Measurements from ENCODE around the gene HSD3B7.
"Not testable (repeated sequence)": the region's sequence is repeated elsewhere in the genome, so short reads cannot be mapped to it uniquely, and the experiment has no call there.

HSD3B7 gene

GRCh38 chr16:30984669-30985400, at the start of gene HSD3B7:
Gene HSD3B7 (plus strand): TSS chr16:30985207. CDS start chr16:30985659, 452 bp downstream.
- no peak for DNase-seq

- DNase-seq, result no peak
Measured at GRCh38 chr16:30937692-30938091, 47.3 kb upstream of the HSD3B7 start.

GRCh38 chr16:30939571-30939970, 45.4 kb upstream of the HSD3B7 start:
- DNase-seq, result not testable (repeated sequence)

- no peak for DNase-seq
Measured at GRCh38 chr16:30941600-30942425, 43.2 kb upstream of the HSD3B7 start.

- no peak for DNase-seq
Measured at GRCh38 chr16:30942426-30942806, 42.6 kb upstream of the HSD3B7 start.

- DNase-seq, result no peak
Measured at GRCh38 chr16:30944352-30944751, 40.7 kb upstream of the HSD3B7 start.

DNA sequence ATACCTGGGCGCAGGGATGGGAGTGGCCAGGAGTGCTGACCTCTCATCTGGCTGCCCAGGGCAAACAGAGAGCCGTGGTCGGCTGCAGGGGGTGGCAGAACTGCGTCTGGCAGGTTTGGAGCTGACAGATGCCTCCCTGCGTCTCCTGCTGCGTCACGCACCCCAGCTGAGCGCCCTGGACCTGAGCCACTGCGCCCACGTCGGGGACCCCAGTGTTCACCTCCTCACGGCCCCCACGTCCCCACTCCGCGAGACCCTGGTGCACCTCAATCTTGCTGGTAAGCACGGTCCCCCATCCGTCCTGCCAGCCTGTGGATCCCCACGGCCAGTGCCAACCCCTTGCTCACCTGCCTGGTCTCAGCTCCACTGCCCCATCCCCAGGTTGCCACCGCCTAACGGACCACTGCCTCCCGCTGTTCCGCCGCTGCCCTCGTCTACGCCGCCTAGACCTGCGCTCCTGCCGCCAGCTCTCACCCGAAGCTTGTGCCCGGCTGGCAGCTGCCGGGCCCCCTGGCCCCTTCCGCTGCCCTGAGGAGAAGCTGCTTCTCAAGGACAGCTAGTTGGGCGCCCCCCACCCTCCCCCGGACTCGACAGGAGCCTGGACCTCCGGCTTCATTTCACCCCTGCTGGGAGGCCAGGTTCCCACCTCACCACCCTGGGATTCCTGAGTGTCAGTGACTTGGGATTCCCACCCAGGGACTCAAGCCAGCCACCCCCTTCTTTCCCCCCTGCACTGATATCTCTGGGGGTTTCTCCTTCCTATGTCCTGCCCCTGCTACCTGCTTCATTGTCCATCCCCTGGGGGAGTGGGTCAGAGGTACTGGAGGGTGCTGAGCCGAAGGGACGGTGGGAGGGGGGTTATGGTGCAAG, 38.1 kb upstream of the HSD3B7 start:
- no peak for DNase-seq

DNA sequence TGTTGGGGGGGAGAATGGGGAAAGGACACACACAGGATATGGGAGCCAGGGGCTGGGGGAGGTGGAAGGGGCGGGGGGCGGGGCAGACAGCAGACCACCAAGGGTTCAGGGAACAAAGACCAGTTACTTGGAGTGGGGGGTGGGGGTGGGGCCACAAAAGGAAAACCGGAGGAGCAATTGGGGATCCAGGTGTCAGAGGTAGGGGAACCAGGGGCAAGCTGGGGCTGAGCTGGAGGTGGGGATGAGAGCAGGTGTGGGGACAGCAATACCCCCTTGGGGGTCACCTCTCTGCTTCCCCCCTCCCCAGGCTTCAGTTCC, 37.5 kb upstream of the HSD3B7 start:
- DNase-seq, result no peak

GRCh38 chr16:30947859-30948666, 36.9 kb upstream of the HSD3B7 start:
- DNase-seq, result no peak

- DNase-seq, result no peak
Measured at GRCh38 chr16:30948667-30949649, 36.0 kb upstream of the HSD3B7 start, which contains the start of gene ORAI3. Gene ORAI3 (plus strand): TSS chr16:30949068. CDS start chr16:30949290, 222 bp downstream.

- DNase-seq, result no peak
Measured at GRCh38 chr16:30949650-30950515, 35.1 kb upstream of the HSD3B7 start.

- no peak for DNase-seq
Measured at GRCh38 chr16:30950516-30951065, 34.4 kb upstream of the HSD3B7 start.

GRCh38 chr16:30951193-30951592, 33.8 kb upstream of the HSD3B7 start:
- DNase-seq, result no peak

DNA sequence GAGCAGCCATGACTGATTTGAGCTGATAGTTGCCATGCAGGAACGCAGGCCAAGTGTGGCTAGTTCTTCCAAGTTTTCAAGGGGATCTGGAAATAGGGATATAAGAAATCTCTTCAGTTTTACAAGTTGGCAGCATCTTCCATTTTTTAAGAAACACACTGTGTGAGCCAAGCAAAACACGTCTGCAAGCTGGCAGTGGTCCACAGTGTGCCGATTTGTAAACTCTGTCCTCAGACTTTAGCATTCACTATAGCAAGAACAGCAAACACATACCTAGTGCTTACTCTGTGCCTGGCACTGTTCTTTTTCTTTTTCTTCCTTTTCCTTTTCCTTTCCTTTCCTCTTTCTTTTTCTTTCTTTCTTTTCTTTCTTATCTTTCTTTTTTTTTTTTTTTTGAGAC, 33.3 kb upstream of the HSD3B7 start:
- DNase-seq, result no peak

GRCh38 chr16:30953111-30953510, 31.9 kb upstream of the HSD3B7 start:
- DNase-seq, result no peak

DNA sequence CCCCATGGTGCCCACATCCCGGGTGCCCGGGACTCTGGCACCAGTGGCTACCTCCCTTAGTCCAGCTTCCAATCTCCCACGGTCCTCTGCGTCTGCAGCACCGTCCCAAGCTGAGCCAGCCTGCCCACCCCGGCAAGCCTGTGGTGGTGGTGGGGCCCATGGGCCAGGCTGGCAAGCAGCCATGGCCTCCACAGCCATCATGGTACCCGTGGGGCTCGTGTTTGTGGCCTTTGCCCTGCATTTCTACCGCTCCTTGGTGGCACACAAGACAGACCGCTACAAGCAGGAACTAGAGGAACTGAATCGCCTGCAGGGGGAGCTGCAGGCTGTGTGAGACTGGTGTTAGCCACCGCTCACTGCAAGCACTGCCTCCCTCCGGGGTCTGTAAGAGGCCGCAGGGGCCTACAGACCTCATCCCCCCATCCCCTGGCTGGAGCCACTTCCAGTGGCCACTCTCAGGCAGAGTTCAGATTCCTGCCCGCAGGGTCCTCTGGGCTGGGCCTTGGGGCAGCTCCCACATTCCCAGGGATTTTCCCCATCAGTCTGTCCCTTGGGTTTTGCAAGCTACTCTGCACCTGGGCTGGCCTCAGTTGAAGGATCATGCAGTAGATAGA, 31.4 kb upstream of the HSD3B7 start:
- DNase-seq, result no peak

- no peak for DNase-seq
Measured at GRCh38 chr16:30954993-30955392, 30.0 kb upstream of the HSD3B7 start.

- no peak for DNase-seq
Measured at GRCh38 chr16:30956601-30957455, 28.2 kb upstream of the HSD3B7 start.

Measured in NCI-H2081 treated with DMSO at 0.1 percent for 48 hours (cell line).